NCI-H1436 (cell line): Measurements from ENCODE around the gene GPATCH8.
"Not testable (repeated sequence)": the region's sequence is repeated elsewhere in the genome, so short reads cannot be mapped to it uniquely, and the experiment has no call there.

Experiments used
- DNase-seq: peaks from one replicate; lab custom pipeline; 2025; lab: John Stamatoyannopoulos, UW

Gene GPATCH8

DNA sequence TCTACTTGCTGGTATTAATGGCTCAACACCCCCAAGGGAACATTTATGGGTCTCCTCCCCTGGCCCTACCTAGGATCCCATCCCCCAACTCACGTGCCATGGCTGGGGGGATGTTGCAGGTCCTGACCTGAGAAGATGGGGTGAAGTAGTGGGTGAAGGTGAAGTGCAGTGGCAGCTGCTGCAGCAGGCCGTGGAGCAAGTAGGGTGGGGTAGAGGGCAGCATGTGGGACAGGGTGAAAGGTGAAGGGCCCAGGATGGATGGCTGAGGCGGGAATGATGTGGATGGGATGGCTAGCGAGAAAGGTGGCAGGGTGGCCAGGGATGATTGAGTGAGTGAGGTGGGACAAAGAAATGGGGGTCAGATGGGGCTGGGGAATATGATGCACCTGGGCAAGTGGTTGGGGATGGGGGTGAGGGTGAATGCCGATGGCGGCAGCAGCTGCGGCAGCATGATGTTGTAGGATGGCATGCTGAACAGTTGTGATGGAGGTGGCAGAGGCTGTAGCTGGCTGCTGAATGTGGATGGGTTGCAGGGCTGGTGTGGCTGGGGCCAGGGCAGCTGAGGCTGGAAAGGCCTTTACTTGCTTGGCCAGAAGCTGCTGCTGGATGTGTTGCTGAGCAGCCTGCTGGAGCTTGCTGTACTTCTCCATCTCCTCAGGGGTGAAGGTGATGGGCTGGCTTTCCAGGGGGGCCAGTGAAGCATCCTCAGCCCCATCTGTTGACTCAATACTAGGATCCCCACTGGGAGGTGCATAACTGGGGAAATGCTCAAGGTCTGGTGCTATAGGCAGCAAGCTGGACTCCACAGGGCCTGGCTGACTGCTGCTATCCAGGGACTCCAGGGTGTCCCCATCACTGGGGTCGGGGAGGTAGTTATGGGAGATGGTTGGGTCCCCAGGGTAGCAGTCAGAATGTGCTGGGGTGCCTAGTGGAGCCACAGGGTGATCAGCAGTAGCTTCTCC, 105.4 kb downstream of the GPATCH8 start:
- DNase-seq: no peak

DNA sequence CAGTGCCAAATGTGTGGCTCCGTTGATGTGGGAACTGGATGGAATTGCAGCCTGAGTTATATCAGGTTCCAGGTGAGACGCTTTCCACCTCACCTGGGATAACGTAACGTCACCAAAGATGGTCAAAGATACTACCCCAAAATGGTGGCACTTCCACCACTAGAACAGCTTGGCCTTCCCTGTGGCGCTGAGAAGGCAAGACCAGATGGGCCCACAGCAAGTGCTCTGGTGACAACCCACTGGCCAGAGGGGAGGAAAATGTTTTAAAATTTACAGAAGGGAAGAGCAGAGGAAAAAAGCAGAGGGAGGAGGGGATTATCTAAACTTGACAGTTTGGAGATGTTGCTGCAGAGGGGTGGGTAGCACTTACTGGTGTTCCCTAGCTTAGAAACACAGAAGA, 106.3 kb downstream of the GPATCH8 start:
- DNase-seq: no peak

DNA sequence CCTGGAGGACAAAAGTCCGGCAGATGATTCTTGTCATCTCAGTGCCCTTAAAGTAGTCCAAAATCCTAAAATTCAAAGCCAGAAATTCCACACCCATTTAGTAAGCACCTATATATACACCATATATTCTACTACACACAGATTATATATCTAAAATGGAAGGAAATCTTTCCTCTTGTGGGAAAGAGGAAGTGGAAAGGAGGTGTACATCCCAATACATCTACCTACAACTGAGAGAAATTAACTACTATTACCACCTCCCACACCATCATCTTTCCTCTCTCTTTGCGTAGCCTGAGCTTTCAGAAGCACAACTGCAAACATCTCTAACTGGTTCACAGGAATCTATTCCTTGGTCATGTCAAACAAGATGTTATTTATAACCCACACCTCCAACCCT, 108.4 kb downstream of the GPATCH8 start:
- DNase-seq: no peak

DNA sequence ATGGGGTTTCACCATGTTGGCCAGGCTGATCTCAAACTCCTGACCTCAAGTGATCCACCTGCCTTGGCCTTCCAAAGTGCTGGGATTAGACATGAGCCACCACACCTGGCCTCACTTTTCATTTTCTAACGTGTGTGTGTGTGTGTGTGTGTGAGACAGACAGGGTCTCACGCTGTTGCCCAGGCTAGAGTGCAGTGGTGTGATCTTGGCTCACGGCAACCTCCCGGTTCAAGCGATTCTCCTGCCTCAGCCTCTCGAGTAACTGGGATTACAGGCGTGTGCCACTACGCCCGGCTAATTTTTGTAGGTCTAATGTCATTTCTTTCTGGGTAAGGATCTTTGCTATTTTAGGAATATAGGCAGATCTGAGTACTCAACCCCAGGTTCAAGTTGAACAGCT, 109.1 kb downstream of the GPATCH8 start:
- DNase-seq: not testable (repeated sequence)

DNA sequence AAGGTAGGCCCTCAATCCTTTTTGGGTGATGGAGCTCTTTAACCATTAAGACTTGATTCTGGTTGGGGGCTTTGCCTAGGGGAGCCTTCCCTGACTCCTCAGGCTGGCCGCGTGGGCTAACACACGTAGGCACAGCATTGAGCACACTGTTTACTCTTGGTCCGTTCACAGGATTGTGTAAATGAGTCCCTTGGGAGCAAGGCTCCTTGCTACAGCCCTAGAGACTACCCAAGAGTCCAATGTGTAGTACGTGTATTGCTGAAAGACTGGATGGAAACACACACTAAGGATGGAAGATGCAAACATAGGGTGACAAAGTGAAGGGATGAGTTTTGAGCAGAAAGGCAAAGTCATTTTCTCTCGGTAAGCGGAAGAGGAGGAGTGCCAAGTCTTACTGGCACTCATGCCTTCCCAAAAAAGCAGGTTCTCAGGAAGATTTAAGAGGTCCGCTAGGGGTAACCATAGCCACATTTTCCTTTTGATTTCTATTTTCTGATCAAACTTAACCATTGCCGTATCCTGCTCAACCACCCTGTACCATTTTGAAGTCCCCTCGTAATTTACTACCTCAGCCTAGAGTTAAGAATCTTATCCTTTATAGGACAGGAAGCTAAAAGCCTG, 112.8 kb downstream of the GPATCH8 start:
- no peak for DNase-seq

DNA sequence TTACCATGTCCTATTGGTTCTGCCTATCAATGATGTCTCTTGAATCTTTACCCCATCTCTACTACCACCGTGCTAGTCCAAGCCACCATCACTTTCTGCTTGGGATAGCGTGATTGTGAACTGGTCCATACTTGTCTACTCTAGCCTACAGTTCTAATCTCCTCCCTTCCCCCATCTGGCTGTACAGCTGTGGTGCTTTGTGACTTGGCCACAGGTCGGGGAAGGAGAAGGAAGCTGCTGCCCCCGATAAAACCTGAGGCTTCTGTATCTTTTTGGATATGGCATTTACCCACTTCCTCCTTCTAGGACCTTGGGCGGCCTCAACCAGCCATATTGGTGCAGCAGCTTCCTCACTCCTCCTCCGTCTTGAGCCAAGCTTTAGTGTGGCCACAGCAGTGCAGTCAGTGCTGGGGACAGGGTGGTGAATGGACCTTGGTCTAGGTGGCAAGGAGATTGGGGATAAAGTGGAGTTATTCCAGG, 113.4 kb downstream of the GPATCH8 start:
- no peak for DNase-seq

DNA sequence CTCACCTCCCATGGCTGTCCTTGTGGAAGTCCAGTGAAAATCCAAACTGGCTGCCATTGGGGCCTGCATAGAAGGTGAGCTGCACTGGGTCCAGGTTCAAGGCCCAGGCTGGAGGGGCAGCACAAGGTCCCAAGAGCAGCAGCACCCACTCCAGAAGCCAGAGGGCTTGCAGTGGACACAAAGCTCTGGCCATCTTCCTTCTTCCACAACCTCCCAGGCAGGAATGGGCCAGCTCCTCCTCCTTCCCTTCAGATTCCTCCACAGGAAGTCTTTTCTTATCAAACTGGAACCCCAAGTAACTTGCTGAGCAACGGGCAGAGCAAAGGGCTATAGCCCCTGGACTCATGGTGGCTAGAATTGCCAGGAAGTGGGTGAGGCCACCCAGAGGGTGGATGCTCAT, 113.9 kb downstream of the GPATCH8 start, which contains the start of gene ITGA2B:
TSS of gene ITGA2B (minus strand) at position 369 of the 400 bp plus-strand sequence. CDS start at position 193, 176 bp downstream.
- no peak for DNase-seq

DNA sequence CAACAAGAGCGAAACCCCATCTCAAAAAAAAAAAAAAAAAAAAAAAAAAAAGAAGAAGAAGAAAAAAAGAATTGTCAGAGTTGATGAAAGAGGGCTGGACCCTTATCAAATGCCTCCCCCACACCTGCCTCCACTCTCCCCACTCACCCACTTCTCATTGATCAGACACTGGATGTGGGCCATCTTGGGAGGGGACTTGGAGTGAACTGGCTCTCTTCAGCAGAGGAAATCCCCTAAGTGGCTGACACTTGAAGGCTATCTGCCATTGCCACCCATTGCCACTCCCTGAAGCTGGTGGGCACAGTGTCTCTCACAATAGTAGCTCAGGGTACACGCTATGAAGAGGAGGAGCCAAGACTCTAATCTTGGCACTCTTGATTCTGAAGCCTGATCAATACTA, 115.4 kb downstream of the GPATCH8 start:
- no peak for DNase-seq

DNA sequence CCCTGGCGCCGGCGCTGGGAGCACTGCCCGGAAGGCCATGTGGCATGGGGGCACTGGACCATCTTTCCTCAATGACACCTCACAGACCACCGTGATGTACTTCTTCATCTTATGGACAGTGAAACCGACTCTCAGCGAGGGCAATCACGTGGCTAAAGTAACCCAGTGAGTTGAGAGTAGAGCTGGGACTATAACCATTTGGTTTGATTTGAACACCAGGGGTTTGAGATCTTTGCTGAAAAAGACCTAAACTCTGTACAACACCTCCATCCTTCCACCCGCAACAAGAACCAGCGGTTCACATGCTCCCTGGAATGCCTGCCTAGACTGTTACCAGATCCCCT, 117.1 kb downstream of the GPATCH8 start:
- no peak for DNase-seq

DNA sequence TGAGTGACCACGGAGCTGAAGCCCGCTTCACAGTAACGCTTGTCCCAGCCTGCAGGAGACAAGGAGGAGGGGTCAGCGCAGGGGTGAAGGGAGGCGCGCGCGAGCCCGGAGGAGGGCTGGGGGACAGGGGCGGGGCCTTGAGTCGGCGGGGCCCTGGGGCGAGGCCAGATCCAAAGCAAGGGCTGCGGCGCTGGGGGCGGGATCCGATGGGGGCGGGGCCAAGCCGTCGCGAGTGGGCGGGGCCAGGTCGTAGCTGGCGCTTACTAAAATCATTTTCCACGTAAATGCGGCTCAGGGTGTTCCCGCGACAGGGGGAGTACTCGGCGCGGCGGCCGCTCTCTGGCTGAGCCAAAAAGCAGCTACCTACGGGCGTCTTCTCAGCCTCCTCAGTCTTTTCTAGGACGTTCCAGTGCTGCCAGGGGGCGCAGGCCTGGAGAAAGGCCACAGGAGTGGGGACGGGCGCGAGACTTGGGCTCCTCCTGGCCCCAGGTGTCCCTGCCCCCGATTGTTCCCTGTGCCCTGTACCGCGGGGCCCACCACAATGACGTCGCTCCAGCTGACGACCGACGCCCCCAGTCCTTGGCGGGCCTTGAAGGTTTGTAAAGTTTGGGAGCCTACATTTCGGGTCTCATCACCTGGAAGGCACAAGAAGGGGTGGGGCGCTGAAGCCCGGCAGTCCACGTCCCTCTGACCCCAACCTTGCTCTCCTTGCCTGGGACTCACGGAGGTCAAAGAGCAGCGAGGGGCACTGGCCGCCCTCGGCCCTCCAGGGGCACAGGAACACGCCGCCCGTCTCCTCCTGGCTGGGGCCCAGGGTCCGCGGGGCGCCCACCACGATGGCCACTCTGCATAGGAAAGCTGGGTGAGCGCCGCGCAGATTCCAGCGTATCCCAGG, 117.7 kb downstream of the GPATCH8 start:
- DNase-seq: peak; percentile 86

DNA sequence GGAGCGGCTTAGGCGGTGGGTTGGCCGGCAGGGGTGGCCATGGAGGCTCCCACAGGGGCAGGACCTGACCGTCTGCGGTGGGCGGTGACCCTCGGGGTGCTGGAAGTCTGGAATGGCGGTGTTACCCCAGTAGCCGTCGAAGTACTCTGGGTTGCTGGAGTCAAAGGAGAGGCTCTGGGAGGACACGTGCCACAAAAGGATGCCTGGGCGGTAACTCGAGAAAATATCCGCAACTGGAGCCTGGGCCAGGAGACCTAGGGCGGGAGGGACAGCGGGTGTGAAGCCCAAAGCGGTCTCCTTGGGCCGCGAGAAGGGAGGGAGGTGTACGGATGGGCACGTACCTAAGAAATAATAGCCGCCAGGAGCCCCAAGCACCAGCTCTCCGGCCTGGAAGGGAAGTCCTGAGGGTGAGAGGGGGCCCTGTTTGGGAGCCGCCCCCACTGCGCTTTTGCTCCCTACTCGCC, 118.4 kb downstream of the GPATCH8 start:
- DNase-seq: no peak

DNA sequence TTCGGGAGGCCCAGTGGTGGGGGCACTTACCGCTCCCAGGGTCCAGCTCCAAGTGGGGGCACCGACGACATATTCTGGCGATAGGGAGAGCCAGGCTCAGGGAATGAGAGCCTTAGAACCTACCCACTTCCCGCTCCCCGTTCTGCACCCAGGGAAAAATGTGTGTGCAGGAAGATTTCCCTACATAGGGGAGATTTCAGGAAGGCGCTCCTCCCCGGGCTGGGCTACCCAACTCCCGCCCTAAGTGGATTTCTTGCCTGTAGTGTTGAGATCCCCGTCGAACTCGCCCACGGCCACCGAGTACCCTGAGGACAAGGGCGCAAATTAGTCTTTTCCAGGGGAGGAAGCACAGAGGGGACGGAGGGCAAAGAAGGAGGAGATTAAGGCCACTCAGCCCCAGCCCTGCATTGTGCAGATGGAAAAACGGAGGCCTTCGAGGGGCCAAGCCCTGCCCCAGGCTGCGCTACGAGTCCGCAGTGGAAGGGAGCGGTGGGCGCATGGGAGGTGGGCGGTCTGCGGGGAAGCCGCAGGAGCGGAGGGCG, 118.9 kb downstream of the GPATCH8 start:
- no peak for DNase-seq

DNA sequence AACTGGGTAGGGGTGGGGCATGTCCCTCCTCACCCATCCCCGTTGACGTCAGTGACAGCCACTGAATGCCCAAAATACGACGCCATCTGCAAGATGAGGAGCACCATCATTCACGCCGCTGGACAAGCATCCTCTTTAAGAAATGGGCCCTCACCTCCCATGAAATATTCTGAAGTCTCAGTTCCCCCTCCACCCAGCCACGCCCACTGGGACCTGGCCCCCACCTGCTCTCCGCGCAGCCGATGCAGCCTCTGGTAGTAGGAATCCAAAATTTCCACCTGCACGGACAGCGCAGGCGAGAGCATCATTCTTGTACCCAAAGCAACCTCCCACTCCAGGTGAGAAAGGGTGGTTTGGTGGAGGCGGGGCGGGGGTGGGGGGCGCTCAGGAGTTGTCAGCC, 119.3 kb downstream of the GPATCH8 start:
- no peak for DNase-seq

DNA sequence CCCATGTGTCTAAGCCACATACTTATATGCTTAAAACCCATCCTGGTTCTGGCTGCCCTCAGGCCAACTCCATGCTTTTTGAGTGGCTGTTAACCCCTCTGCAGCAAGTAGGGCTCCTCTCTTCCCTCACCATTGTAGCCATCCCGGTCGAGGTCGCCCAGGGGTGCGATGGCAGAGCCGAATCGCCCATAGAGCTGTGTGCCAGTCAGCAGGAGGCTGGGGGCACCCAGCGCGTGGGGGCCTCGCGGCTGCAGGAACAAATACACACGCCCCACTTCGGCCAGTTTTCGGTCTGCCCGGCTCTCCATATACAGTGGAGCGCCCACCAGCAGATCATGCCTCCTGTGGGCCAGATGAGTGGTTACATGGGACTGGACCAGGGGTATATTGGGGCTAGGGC, 119.8 kb downstream of the GPATCH8 start:
- no peak for DNase-seq

DNA sequence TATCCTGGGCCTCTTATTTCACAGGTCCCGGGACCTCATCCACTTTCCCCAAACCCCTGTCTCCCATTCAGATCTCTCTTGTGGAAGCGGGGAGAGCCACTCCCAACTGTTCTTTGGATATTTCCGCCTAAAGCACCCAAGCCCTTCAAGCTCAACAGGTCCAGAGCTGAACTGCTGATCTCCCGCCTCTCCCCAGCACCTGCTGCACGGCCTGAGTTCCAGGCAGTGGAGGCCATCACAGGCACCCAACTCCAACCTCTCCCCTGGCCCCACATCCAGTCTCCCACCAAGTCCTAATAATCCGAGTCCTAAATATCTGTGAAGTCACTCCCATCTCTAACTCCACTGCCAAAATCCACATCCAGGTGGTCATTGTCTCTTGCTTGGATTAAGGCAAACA, 120.3 kb downstream of the GPATCH8 start:
- DNase-seq: no peak

DNA sequence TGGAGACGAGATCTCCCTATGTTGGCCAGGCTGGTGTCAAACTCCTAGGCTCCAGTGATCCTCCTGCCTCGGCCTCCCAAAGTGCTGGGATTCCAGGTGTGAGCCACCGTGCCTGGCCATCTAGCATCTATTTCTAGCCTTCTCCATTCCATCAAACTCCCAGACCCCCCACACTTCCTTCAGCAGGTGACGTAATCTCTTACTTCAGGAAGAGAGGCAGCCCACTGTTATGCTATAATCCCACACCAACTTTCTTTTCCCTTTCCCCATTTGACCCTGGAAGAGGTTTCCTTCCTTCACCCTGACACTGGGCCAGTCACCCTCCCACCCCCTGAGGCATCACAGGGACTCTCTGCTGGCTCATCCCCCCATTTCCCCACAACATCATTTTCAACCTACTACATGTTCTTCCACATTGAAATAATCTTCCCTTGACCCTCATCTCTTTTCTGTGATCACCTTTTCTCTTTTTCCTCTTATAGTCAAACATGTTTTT, 121.3 kb downstream of the GPATCH8 start:
- no peak for DNase-seq

DNA sequence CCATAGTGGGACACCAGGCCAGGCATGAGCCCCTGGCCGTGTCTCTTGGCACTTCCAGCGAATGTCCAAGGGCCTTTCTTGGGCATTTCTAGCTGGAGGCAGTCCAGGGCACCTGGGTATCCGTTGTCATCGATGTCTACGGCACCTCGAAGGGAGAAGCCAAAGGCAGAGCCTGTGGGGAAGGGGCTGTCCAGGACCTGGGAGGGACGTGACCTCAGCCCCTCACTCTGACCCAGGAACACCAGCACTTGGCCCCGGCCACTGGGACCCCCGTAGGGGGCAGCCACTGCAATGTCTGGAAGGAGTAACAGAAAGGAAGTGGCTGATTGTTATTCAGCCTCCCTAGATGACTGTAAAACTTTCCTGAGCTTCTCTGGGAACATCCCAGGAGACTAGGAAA, 122.4 kb downstream of the GPATCH8 start:
- no peak for DNase-seq

DNA sequence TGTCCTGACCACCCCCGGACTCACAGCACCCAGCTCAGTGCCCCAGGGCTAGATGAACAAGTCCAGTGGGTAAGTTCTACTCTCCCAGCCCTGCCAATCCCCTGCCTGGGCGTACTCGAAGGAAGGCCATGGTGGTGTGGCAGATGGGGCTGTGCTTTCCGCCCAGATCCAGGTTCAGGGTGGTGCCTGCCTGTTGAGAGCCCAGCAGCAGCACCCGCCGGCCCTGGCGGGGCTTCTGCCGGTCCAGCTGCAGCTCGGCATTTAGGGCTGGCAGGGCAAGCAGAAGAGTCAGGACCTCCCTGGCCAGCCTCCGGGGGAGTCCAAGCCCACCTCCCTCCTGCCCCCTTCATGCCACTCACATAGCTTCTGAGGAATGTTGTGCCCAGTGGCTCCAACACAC, 123.3 kb downstream of the GPATCH8 start:
- DNase-seq: no peak

DNA sequence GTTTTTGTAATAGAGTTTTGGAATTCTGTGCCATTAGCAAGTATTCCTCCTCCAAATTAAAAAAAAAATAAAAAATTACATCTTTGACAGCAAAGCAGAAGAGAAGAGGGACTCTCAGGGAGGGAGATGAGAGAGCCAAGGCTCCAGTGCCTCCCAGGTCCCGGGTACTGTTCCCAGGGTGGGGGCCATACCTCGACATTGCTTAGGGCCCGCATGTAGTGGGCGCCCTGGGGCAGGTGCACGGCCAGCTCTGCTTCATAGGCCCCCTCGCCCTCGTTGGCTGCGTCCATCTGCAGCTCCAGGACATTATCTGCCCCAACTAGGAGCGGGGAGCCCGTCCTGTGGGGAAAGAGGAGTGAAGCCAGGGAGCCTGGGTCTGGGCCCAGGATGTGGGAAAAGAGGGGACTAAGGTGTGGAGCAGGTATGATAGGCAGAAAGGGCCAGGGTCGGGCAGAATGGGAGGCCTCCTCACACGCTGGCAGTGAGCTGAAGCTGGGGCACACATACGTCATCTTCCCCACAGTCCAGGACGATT, 125.0 kb downstream of the GPATCH8 start:
- no peak for DNase-seq

DNA sequence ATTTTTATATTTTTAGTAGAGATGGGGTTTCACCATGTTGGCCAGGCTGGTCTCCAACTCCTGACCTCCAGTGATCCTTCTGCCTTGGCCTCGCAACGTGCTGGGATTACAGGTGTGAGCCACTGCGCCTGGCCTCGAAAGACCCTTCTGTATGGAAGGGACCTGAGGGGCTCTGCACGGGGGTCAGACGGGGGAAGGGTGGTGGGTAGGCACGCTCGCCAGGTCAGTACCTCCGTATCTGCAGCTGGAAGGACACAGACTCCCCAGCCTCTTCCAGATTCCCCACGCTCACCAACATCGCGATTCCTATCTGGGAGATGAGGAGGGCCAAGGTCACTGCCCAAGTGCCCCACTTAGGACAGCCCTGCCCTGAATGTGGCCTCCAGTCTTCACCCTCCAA, 126.4 kb downstream of the GPATCH8 start:
- no peak for DNase-seq

DNA sequence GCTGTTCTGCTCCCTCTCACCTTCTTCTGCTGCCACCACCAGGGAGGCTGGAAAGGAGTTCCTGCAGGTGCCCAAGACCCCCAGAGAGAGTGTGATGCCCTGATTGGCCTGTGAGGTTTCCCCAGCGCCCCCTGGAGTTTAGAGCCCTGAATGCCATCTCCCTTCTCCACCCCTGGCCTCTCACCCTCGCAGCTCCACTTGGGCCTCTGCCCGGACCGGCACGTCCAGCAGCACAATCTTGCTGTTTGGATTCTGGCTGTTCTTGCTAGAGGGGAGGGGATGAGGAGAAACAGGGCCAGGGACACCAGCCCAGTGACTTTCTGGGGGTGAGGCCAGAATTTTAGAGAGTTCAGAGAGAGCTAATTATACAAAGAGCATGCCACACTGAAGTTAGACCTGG, 127.1 kb downstream of the GPATCH8 start:
- no peak for DNase-seq
